Karpas-422 (cell line): ENCODE results near the gene NEGR1. TPM values are rescaled to one million over a fixed set of nuclear protein-coding genes. Genes with fewer than 3 reads are reported as not detected.

Source experiments
- DNase-seq: peaks from one replicate; pipeline ENCODE4 v3.0.0-alpha.2; 2015
- H2AFZ ChIP-seq: fragments of 200-600 bp; sonication (generic); 2 replicates; pipeline ENCODE4 v1.6.1; 2014; ENCODE audit warnings: antibody characterized with exemption, low read length, mixed read lengths
- H3K27ac ChIP-seq: fragments of 200-600 bp; sonication (generic); 2 replicates; pipeline ENCODE4 v1.5.1; 2014; ENCODE audit warnings: mild to moderate bottlenecking, low read length, moderate library complexity
- H3K27me3 ChIP-seq: fragments of 200-600 bp; sonication (generic); 2 replicates; pipeline ENCODE4 v1.6.1; 2014; ENCODE audit warnings: low read length, mixed read lengths
- H3K36me3 ChIP-seq: fragments of 200-600 bp; sonication (generic); 2 replicates; pipeline ENCODE4 v1.6.1; 2014; ENCODE audit warnings: low read length, mixed read lengths; ENCODE audit not compliant: insufficient read depth
- H3K4me1 ChIP-seq: fragments of 200-600 bp; sonication (generic); 2 replicates; pipeline ENCODE4 v1.6.1; 2014; ENCODE audit warnings: mild to moderate bottlenecking, low read length, mixed read lengths
- H3K4me2 ChIP-seq: fragments of 200-600 bp; sonication (generic); 2 replicates; pipeline ENCODE4 v1.6.1; 2014; ENCODE audit warnings: low read length, low read depth, mild to moderate bottlenecking; ENCODE audit not compliant: poor library complexity, severe bottlenecking
- H3K4me3 ChIP-seq: fragments of 200-600 bp; sonication (generic); 2 replicates; pipeline ENCODE4 v1.5.1; 2014; ENCODE audit warnings: mild to moderate bottlenecking, antibody characterized with exemption, low read length, mixed read lengths
- H3K79me2 ChIP-seq: fragments of 200-600 bp; sonication (generic); 2 replicates; pipeline ENCODE4 v1.6.1; 2014; ENCODE audit warnings: mild to moderate bottlenecking, low read length, mixed read lengths
- H3K9ac ChIP-seq: fragments of 200-600 bp; sonication (generic); 2 replicates; pipeline ENCODE4 v1.6.0; 2014; ENCODE audit warnings: low read length
- H3K9me2 ChIP-seq: fragments of 200-600 bp; sonication (generic), shearing (Covaris generic); replicated peaks from 2 replicates; pipeline ENCODE4 v1.6.0; 2014; ENCODE audit warnings: mild to moderate bottlenecking, low read length, moderate library complexity; ENCODE audit not compliant: insufficient read depth
- H3K9me3 ChIP-seq: fragments of 300-700, 200-600 bp; sonication (generic); 2 replicates; pipeline ENCODE4 v1.6.1; 2014; ENCODE audit warnings: low read length, mixed read lengths
- H4K20me1 ChIP-seq: fragments of 200-600 bp; sonication (generic); 2 replicates; pipeline ENCODE4 v1.6.1; 2014; ENCODE audit warnings: mild to moderate bottlenecking, antibody characterized with exemption, low read length, low read depth; ENCODE audit not compliant: insufficient read depth
- total RNA-seq: library from RNA; depleted of rRNA; stranded (reverse); fragments of >200 nt; shearing (Covaris generic); gene quantifications from 2 replicates; pipeline ENCODE4 v1.2.3, GENCODE V29; 2014; ENCODE audit warnings: low replicate concordance

The NEGR1 gene
- total RNA-seq, 1 experiment from 2014 or later, result not detected

DNA sequence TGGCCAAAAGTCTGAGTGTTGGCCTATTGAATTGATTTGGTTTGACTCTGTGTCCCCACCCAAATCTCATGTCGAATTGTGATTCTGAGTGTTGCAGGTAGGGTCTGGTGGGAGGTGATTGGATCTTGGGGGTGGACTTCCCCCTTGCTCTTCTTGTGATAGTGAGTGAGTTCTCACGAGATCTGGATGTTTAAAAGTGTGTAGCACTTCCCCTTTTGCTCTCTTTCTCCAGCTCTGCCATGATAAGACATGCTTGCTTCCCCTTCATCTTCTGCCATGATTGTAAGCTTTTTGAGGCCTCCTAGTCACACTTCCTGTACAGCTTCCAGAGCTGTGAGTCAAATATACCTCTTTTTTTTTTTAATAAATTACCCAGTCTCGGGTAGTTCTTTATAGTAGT, 904.5 kb downstream of the NEGR1 start:
- Histone ChIP-seq H3K4me3 (no peak overlapping the region), H3K9me3 (peaks cover 6% of the 10 kb centered on the region; the same call in 1 of the 2 replicates), H3K36me3 (no peaks in the 10 kb centered on the region), H3K4me2 (no peak overlapping the region), H3K27ac (no peak overlapping the region), H4K20me1 (no peaks in the 10 kb centered on the region), H2AFZ (no peak overlapping the region), H3K4me1 (no peaks in the 10 kb centered on the region), H3K79me2 (no peaks in the 10 kb centered on the region), H3K27me3 (no peaks in the 10 kb centered on the region), H3K9ac (no peak overlapping the region), H3K9me2 (no peaks in the 10 kb centered on the region)
- DNase-seq, result no peak

- Histone ChIP-seq H3K9me3 (peaks cover under 1% of the 10 kb centered on the region; the same call in 1 of the 2 replicates), H3K27me3 (no peaks in the 10 kb centered on the region), H2AFZ (no peak overlapping the region), H3K79me2 (no peaks in the 10 kb centered on the region), H4K20me1 (no peaks in the 10 kb centered on the region), H3K9me2 (no peaks in the 10 kb centered on the region), H3K9ac (no peak overlapping the region), H3K4me2 (no peak overlapping the region), H3K27ac (no peak overlapping the region), H3K4me3 (no peak overlapping the region), H3K36me3 (no peaks in the 10 kb centered on the region), H3K4me1 (no peaks in the 10 kb centered on the region)
- DNase-seq, result no peak
These were observed 909.8 kb downstream of the NEGR1 start for GRCh38 chr1:71372496-71372895.

DNA sequence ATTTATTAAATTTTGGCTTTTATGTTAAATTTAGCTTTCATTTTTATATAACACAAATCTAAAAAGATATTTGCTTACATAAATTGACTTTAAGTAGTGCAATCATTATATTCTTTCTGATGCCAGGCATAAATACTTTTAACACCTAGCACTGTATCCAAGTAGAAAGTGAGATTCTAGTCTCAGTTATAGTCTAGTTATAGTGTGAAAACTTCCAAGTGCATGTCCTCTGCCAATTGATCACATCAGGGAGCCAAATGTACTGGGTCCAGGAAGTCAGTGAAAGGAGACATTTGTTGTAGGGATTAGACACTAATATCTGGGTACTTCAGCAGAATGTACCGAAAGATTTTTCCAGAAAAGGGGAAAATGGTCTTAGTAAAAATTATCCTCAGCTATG, 910.8 kb downstream of the NEGR1 start:
- no peak overlapping the region for H3K9ac ChIP-seq
- no peak overlapping the region for H3K4me2 ChIP-seq
- DNase-seq, result no peak
- H3K36me3 ChIP-seq, result no peaks in the 10 kb centered on the region
- no peaks in the 10 kb centered on the region for H3K27me3 ChIP-seq
- H3K9me3 ChIP-seq, result no peaks in the 10 kb centered on the region; the same call in 1 of the 2 replicates
- H3K79me2 ChIP-seq, result no peaks in the 10 kb centered on the region
- no peaks in the 10 kb centered on the region for H4K20me1 ChIP-seq
- no peak overlapping the region for H2AFZ ChIP-seq
- no peak overlapping the region for H3K27ac ChIP-seq
- no peak overlapping the region for H3K4me3 ChIP-seq
- H3K4me1 ChIP-seq, result no peaks in the 10 kb centered on the region
- H3K9me2 ChIP-seq, result no peaks in the 10 kb centered on the region

DNA sequence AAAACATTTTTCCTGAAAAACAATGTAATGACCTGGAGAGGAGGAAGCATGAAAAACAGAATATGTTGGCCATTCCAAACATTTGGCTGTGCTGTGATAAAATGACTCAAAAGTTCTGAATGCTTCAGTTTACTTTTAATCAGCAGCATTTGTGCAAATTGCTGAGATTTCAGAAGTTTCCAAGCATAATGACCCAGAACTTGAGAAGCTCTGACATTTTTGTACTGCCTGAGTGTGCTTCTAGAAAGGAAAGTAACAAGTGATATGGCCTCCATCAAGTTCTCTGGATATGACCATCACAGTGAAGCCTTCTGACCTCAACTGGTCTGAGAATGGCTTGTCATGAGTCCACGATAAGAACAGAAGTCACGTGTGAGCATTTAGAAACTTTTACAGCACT, 918.1 kb downstream of the NEGR1 start:
- Histone ChIP-seq H3K9ac (no peak overlapping the region), H3K27me3 (no peaks in the 10 kb centered on the region)

GRCh38 chr1:71362691-71363090, 919.6 kb downstream of the NEGR1 start:
- no peak overlapping the region for H3K4me3 ChIP-seq
- H3K27ac ChIP-seq, result no peak overlapping the region
- no peak overlapping the region for H2AFZ ChIP-seq
- no peaks in the 10 kb centered on the region for H3K36me3 ChIP-seq
- H4K20me1 ChIP-seq, result no peaks in the 10 kb centered on the region
- no peaks in the 10 kb centered on the region for H3K79me2 ChIP-seq
- H3K9me3 ChIP-seq, result peaks cover 4% of the 10 kb centered on the region
- H3K9me2 ChIP-seq, result no peaks in the 10 kb centered on the region
- no peak overlapping the region for H3K4me2 ChIP-seq
- DNase-seq, result no peak
- H3K4me1 ChIP-seq, result no peaks in the 10 kb centered on the region
- no peaks in the 10 kb centered on the region for H3K27me3 ChIP-seq
- no peak overlapping the region for H3K9ac ChIP-seq

More for the DNA sequence above, 918.1 kb downstream of the NEGR1 start:
- no peak for DNase-seq
- H4K20me1 ChIP-seq, result no peaks in the 10 kb centered on the region
- H3K79me2 ChIP-seq, result no peaks in the 10 kb centered on the region
- no peaks in the 10 kb centered on the region for H3K4me1 ChIP-seq
- no peak overlapping the region for H3K4me2 ChIP-seq
- no peak overlapping the region for H3K4me3 ChIP-seq
- no peak overlapping the region for H2AFZ ChIP-seq
- no peaks in the 10 kb centered on the region; the same call in 1 of the 2 replicates for H3K9me3 ChIP-seq
- no peaks in the 10 kb centered on the region for H3K36me3 ChIP-seq
- no peaks in the 10 kb centered on the region for H3K9me2 ChIP-seq
- H3K27ac ChIP-seq, result no peak overlapping the region

- no peaks in the 10 kb centered on the region for H3K9me2 ChIP-seq
- no peaks in the 10 kb centered on the region for H3K27me3 ChIP-seq
- no peak overlapping the region for H3K9ac ChIP-seq
- no peak overlapping the region for H3K4me3 ChIP-seq
- no peaks in the 10 kb centered on the region for H3K36me3 ChIP-seq
- no peaks in the 10 kb centered on the region for H3K79me2 ChIP-seq
- no peak overlapping the region for H3K27ac ChIP-seq
- H3K4me2 ChIP-seq, result no peak overlapping the region
- DNase-seq, result no peak
- no peaks in the 10 kb centered on the region for H3K4me1 ChIP-seq
- peaks cover 4% of the 10 kb centered on the region for H3K9me3 ChIP-seq
- no peaks in the 10 kb centered on the region for H4K20me1 ChIP-seq
- H2AFZ ChIP-seq, result no peak overlapping the region
These were observed 920.3 kb downstream of the NEGR1 start for GRCh38 chr1:71362076-71362475.

DNA sequence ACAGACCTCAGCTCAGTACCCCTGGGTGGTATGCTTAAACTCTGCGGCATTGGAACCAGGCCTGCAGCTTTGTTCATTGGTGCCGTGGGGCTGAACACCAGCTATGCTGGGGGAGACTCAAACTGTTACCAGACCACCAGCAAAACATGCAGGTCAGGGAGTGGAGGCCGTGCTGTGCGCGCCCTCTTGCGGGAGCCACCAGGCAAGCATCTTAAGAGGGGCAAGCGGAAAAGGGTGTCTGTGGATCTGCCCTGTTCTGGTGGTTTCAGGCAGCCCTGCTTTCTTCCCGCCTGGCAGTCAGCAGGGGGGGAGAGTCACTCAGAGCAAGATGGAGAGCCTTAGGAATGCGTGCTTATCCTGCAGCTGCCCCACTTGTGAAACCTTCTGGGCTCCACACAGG, 924.6 kb downstream of the NEGR1 start:
- H3K27me3 ChIP-seq, result no peaks in the 10 kb centered on the region
- no peak overlapping the region for H2AFZ ChIP-seq
- H3K4me2 ChIP-seq, result no peak overlapping the region
- no peaks in the 10 kb centered on the region for H3K36me3 ChIP-seq
- H3K9me2 ChIP-seq, result no peaks in the 10 kb centered on the region
- H3K4me3 ChIP-seq, result no peak overlapping the region
- H3K27ac ChIP-seq, result no peak overlapping the region
- DNase-seq, result no peak
- no peaks in the 10 kb centered on the region for H4K20me1 ChIP-seq
- H3K9me3 ChIP-seq, result peaks cover 7% of the 10 kb centered on the region
- no peaks in the 10 kb centered on the region for H3K4me1 ChIP-seq
- no peak overlapping the region for H3K9ac ChIP-seq
- no peaks in the 10 kb centered on the region for H3K79me2 ChIP-seq

DNA sequence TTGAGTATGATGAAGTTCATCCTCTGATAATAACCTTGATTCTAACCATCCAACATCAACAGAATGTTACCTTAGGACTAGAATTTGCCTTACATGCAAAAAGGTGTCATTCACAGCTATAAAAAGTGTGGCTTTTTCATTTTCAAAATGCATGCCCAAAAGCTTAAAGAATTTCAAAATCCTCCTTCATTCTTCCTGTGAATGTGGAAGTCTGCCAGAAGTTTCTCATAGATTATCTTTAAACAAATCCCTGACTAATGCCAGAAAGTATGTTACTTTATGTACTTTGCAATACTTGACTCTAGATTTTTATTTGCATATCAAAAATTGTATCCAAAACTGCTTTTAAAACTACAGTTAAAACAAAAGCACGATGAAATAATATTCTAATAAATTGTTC, 930.9 kb downstream of the NEGR1 start:
- Histone ChIP-seq H3K36me3 (no peaks in the 10 kb centered on the region), H2AFZ (no peak overlapping the region), H3K9me2 (no peaks in the 10 kb centered on the region), H3K27ac (no peak overlapping the region), H3K9me3 (peaks cover 15% of the 10 kb centered on the region), H3K27me3 (no peaks in the 10 kb centered on the region), H3K4me3 (no peak overlapping the region), H3K79me2 (no peaks in the 10 kb centered on the region), H3K9ac (no peak overlapping the region), H3K4me1 (no peaks in the 10 kb centered on the region), H4K20me1 (no peaks in the 10 kb centered on the region), H3K4me2 (no peak overlapping the region)
- no peak for DNase-seq

- Histone ChIP-seq H3K4me2 (no peak overlapping the region), H3K9ac (no peak overlapping the region), H4K20me1 (no peaks in the 10 kb centered on the region), H3K27ac (no peak overlapping the region), H3K36me3 (no peaks in the 10 kb centered on the region), H2AFZ (no peak overlapping the region), H3K27me3 (no peaks in the 10 kb centered on the region), H3K4me1 (no peaks in the 10 kb centered on the region), H3K9me2 (no peaks in the 10 kb centered on the region), H3K79me2 (no peaks in the 10 kb centered on the region), H3K9me3 (peaks cover 15% of the 10 kb centered on the region), H3K4me3 (no peak overlapping the region)
- DNase-seq, result no peak
These were observed 931.5 kb downstream of the NEGR1 start for GRCh38 chr1:71350805-71351204.
